GM18526 (cell line): ENCODE data around the gene PHACTR3.

Experiments used
- POLR2A ChIP-seq: IDR thresholded peaks from 3 replicates; pipeline ENCODE4 v1.6.1; 2011; ENCODE audit not compliant: insufficient read length; ENCODE audit errors: extremely low read depth

Gene PHACTR3

GRCh38 chr20:59827138-59828056, 223.1 kb downstream of the PHACTR3 start:
- no peak for TF ChIP-seq POLR2A

- TF ChIP-seq POLR2A, result no peak
Observed at GRCh38 chr20:59828125-59829053, 224.0 kb downstream of the PHACTR3 start.

- TF ChIP-seq POLR2A, result no peak
Observed at GRCh38 chr20:59829054-59829785, 224.9 kb downstream of the PHACTR3 start.

GRCh38 chr20:59829786-59830664, 225.7 kb downstream of the PHACTR3 start:
- no peak for TF ChIP-seq POLR2A

- TF ChIP-seq POLR2A, result no peak
Observed at GRCh38 chr20:59830665-59831023, 226.3 kb downstream of the PHACTR3 start.

- TF ChIP-seq POLR2A, result no peak
Observed at GRCh38 chr20:59831024-59831915, 226.9 kb downstream of the PHACTR3 start.

- TF ChIP-seq POLR2A, result no peak
Observed at GRCh38 chr20:59831916-59832270, 227.6 kb downstream of the PHACTR3 start.

GRCh38 chr20:59832406-59833363, 228.3 kb downstream of the PHACTR3 start:
- no peak for TF ChIP-seq POLR2A

GRCh38 chr20:59835057-59835447, 230.7 kb downstream of the PHACTR3 start:
- no peak for TF ChIP-seq POLR2A

- TF ChIP-seq POLR2A, result no peak
Observed at GRCh38 chr20:59835448-59836395, 231.4 kb downstream of the PHACTR3 start.

GRCh38 chr20:59836767-59837166, 232.4 kb downstream of the PHACTR3 start:
- no peak for TF ChIP-seq POLR2A
